HS-27A (cell line): Measurements from ENCODE around the gene VLDLR.

Source experiments
- DNase-seq: peaks from one replicate; pipeline ENCODE4 v3.0.0-alpha.2; 2012; ENCODE audit warnings: low read depth, missing footprints

The VLDLR gene

GRCh38 chr9:2622461-2623287 is 1.1 kb downstream of the VLDLR start:
- no peak for DNase-seq

GRCh38 chr9:2623288-2624050 is 1.9 kb downstream of the VLDLR start:
- no peak for DNase-seq

- no peak for DNase-seq
Observed at GRCh38 chr9:2624051-2624682, 2.6 kb downstream of the VLDLR start.

- no peak for DNase-seq
Observed at GRCh38 chr9:2625427-2625826, 3.8 kb downstream of the VLDLR start.

GRCh38 chr9:2628919-2629318 is 7.3 kb downstream of the VLDLR start:
- no peak for DNase-seq

- DNase-seq, result no peak
Observed at GRCh38 chr9:2630158-2630557, 8.6 kb downstream of the VLDLR start.

- no peak for DNase-seq
Observed at GRCh38 chr9:2631263-2631662, 9.7 kb downstream of the VLDLR start.

- no peak for DNase-seq
Observed at GRCh38 chr9:2634153-2634552, 12.6 kb downstream of the VLDLR start.

- DNase-seq, result no peak
Observed at GRCh38 chr9:2634818-2635217, 13.2 kb downstream of the VLDLR start.

GRCh38 chr9:2635922-2636321 is 14.3 kb downstream of the VLDLR start:
- no peak for DNase-seq

- no peak for DNase-seq
Observed at GRCh38 chr9:2637390-2637789, 15.8 kb downstream of the VLDLR start.

GRCh38 chr9:2638871-2639673 is 17.5 kb downstream of the VLDLR start:
- DNase-seq, result no peak

- no peak for DNase-seq
Observed at GRCh38 chr9:2639786-2640185, 18.2 kb downstream of the VLDLR start.

- DNase-seq, result no peak
Observed at GRCh38 chr9:2640570-2640969, 19.0 kb downstream of the VLDLR start.

- DNase-seq, result no peak
Observed at GRCh38 chr9:2641033-2641432, 19.4 kb downstream of the VLDLR start.

GRCh38 chr9:2642068-2642467 is 20.5 kb downstream of the VLDLR start:
- no peak for DNase-seq

- DNase-seq, result no peak
Observed at GRCh38 chr9:2645569-2645968, 24.0 kb downstream of the VLDLR start.

GRCh38 chr9:2655411-2655901 is 33.9 kb downstream of the VLDLR start:
- DNase-seq, result peak; percentile 51

GRCh38 chr9:2657427-2657826 is 35.8 kb downstream of the VLDLR start:
- DNase-seq, result no peak

- DNase-seq, result no peak
Observed at GRCh38 chr9:2662496-2662895, 40.9 kb downstream of the VLDLR start.

- no peak for DNase-seq
Observed at GRCh38 chr9:2663461-2664173, 42.0 kb downstream of the VLDLR start.
